K562 (cell line): ENCODE results near the gene BRICD5. TPM values are rescaled to one million over a fixed set of nuclear protein-coding genes. Genes with fewer than 3 reads are reported as not detected.

Experiments
- ATAC-seq: fragments of 200-7000 bp; cut with Tn5 transposase; 3 replicates; pipeline ENCODE4 v1.9.1; 2020; ENCODE audit warnings: moderate library complexity
- BruUV-seq: library from RNA; stranded (reverse); fragments of 400-500 nt; replicated peaks from 2 replicates; lab custom pipeline; 2021; lab: Mats Ljungman, UMichigan
- CTCF ChIA-PET: fragments of 300-600 bp; formaldehyde crosslinking; extraction: SDS; loops from one replicate; lab custom pipeline; 2021; ENCODE audit warnings: low intra/inter-chr PET ratio; lab: Yijun Ruan, JAX
- POLR2A ChIA-PET: fragments of 300-600, 350-650 bp; sonication (Branson Sonifier 250); formaldehyde crosslinking; extraction: SDS; loops from one replicate; lab custom pipeline; 2021; ENCODE audit warnings: antibody characterized with exemption, inconsistent platforms; lab: Yijun Ruan, JAX
- DNase-seq, 4 experiments: peaks; one replicate each; pipeline versions ENCODE4 v3.0.0 to v3.0.0-alpha.2; 2011 to 2018; ENCODE audit warnings: low spot score in 3 of 4, mixed read lengths in 3 of 4; ENCODE audit errors: extremely low read depth in 1 of 4
- FAIRE-seq: peaks from 2 replicates; lab custom pipeline; 2011; peaks lifted over from hg19 to GRCh38; lab: Jason Lieb, UNC
- H2AFZ ChIP-seq: 2 replicates; pipeline ENCODE4 v1.6.0; 2011; ENCODE audit warnings: low read depth, low read length, control low read depth, inconsistent platforms
- H3K27ac ChIP-seq: fragments of 200-600 bp; 3 replicates; pipeline ENCODE4 v1.8.0; 2011; ENCODE audit warnings: low read depth, mild to moderate bottlenecking, control low read depth, inconsistent platforms, low read length, moderate library complexity, mixed read lengths; ENCODE audit errors: extremely low read depth
- H3K27me3 ChIP-seq, 2 experiments: fragments of 300-600 bp in 1 of 2; 2 replicates in 1 of 2; 3 replicates in 1 of 2; pipeline versions ENCODE4 v1.6.0 to v1.8.0; 2011; ENCODE audit warnings: inconsistent platforms in 2 of 2, low read length in 2 of 2, mild to moderate bottlenecking in 1 of 2, mixed read lengths in 1 of 2, moderate library complexity in 1 of 2; ENCODE audit not compliant: control insufficient read depth in 2 of 2, insufficient read depth in 2 of 2
- H3K36me3 ChIP-seq: fragments of 300-600 bp; 3 replicates; pipeline ENCODE4 v1.8.0; 2011; ENCODE audit warnings: mild to moderate bottlenecking, low read length, inconsistent platforms; ENCODE audit not compliant: control insufficient read depth, insufficient read depth
- H3K4me1 ChIP-seq, 2 experiments: fragments of 200-600 bp in 1 of 2; replicated peaks in 1 of 2; 2 replicates in 1 of 2; 3 replicates in 1 of 2; pipeline versions ENCODE4 v1.5.1 to v1.8.0; 2011; ENCODE audit warnings: inconsistent platforms in 2 of 2, low read length in 2 of 2, mild to moderate bottlenecking in 1 of 2, mixed read lengths in 1 of 2, moderate library complexity in 1 of 2; ENCODE audit not compliant: control insufficient read depth in 2 of 2, insufficient read depth in 2 of 2
- H3K4me2 ChIP-seq: 2 replicates; pipeline ENCODE4 v1.6.1; 2011; ENCODE audit warnings: low read length, control low read depth, inconsistent platforms, mixed read lengths; ENCODE audit not compliant: insufficient read depth
- H3K4me3 ChIP-seq: fragments of 200-600 bp; sonication (generic), shearing (Covaris generic); 2 replicates; pipeline ENCODE4 v1.5.1; 2016; ENCODE audit warnings: control low read depth, inconsistent platforms
- H3K79me2 ChIP-seq: fragments of 200-600 bp; 3 replicates; pipeline ENCODE4 v1.8.0; 2011; ENCODE audit warnings: low read length, inconsistent platforms; ENCODE audit not compliant: control insufficient read depth, insufficient read depth
- H3K9ac ChIP-seq, 2 experiments: 2 replicates each; pipeline versions ENCODE4 v1.6.0 to v1.6.1; 2011; ENCODE audit warnings: low read depth in 2 of 2, low read length in 2 of 2, control low read depth in 1 of 2, inconsistent platforms in 1 of 2, mild to moderate bottlenecking in 1 of 2, mixed read lengths in 1 of 2; ENCODE audit not compliant: insufficient read depth in 1 of 2
- H3K9me1 ChIP-seq: one replicate; pipeline ENCODE4 v1.6.0; 2011; ENCODE audit warnings: inconsistent platforms, mild to moderate bottlenecking, low read length, moderate library complexity; ENCODE audit not compliant: control insufficient read depth, insufficient read depth
- H3K9me3 ChIP-seq: replicated peaks from 2 replicates; pipeline ENCODE4 v1.5.1; 2011; ENCODE audit warnings: low read depth, low read length, inconsistent platforms; ENCODE audit not compliant: control insufficient read depth, insufficient read depth
- H4K20me1 ChIP-seq: replicated peaks from 2 replicates; pipeline ENCODE4 v1.6.1; 2011; ENCODE audit warnings: low read length, inconsistent platforms, mixed read lengths; ENCODE audit not compliant: control insufficient read depth, insufficient read depth
- BRD9 ChIP-seq: fragments of 450-650 bp; IDR thresholded peaks from 2 replicates; pipeline ENCODE4 v1.6.1; 2018; ENCODE audit warnings: low read depth; ENCODE audit not compliant: partially characterized antibody
- FOXM1 ChIP-seq, 2 experiments: fragments of 450-650 bp in 1 of 2; sonication (generic) in 1 of 2; formaldehyde crosslinking in 1 of 2; IDR thresholded peaks; 2 replicates each; pipeline versions ENCODE4 v1.6.1 to v1.9.0; 2017 to 2022; ENCODE audit warnings: low read depth in 2 of 2, mild to moderate bottlenecking in 2 of 2, missing genetic modification reagents in 1 of 2, moderate library complexity in 1 of 2
- HDAC3 ChIP-seq: fragments of 450-650 bp; IDR thresholded peaks from 2 replicates; pipeline ENCODE4 v1.6.1; 2018; ENCODE audit warnings: borderline replicate concordance, mild to moderate bottlenecking, moderate library complexity; ENCODE audit not compliant: partially characterized antibody
- MAFG ChIP-seq: fragments of 450-650 bp; conservative IDR thresholded peaks from 2 replicates; pipeline ENCODE4 v1.6.1; 2016; ENCODE audit warnings: missing genetic modification characterization, missing compliant biosample characterization
- MXD1 ChIP-seq: fragments of 250-450 bp; sonication (Bioruptor Pico); IDR thresholded peaks from 2 replicates; pipeline ENCODE4 v1.8.0; 2021; ENCODE audit warnings: borderline replicate concordance, mild to moderate bottlenecking, moderate library complexity; ENCODE audit not compliant: poor library complexity, severe bottlenecking
- NR4A1 ChIP-seq, 2 experiments: fragments of 250-450 bp in 1 of 2; fragments of 450-650 bp in 1 of 2; sonication (Bioruptor Pico) in 1 of 2; IDR thresholded peaks; 2 replicates each; pipeline versions ENCODE4 v1.4.0 to v1.6.1; 2016 to 2020; ENCODE audit warnings: mild to moderate bottlenecking in 2 of 2, missing compliant biosample characterization in 1 of 2, missing genetic modification characterization in 1 of 2, moderate library complexity in 1 of 2
- POLR2AphosphoS2 ChIP-seq: IDR thresholded peaks from 2 replicates; pipeline ENCODE4 v1.6.1; 2012; ENCODE audit warnings: low read length, improper control_type of control experiment
- RAD21 ChIP-seq, 2 experiments: fragments of 250-450 bp in 1 of 2; fragments of 450-650 bp in 1 of 2; sonication (Bioruptor Pico) in 1 of 2; formaldehyde crosslinking in 1 of 2; IDR thresholded peaks in 1 of 2; conservative IDR thresholded peaks in 1 of 2; 2 replicates each; pipeline versions ENCODE4 v1.4.0 to v1.8.0; 2020 to 2022; ENCODE audit warnings: mild to moderate bottlenecking in 2 of 2, moderate library complexity in 1 of 2
- SAP30 ChIP-seq: fragments of 200-600 bp; sonication (generic); IDR thresholded peaks from 2 replicates; pipeline ENCODE4 v1.6.1; 2012; ENCODE audit warnings: borderline replicate concordance, low read depth, mild to moderate bottlenecking, moderate library complexity, low read length, control low read depth, inconsistent platforms; ENCODE audit not compliant: insufficient read depth, poor library complexity, severe bottlenecking
- SMAD2 ChIP-seq: fragments of 150-350 bp; IDR thresholded peaks from 2 replicates; pipeline ENCODE4 v1.6.1; 2014; ENCODE audit warnings: low read depth, mild to moderate bottlenecking, low read length
- ZNF436 ChIP-seq: fragments of 250-450, 450-650 bp; sonication (Bioruptor Pico); formaldehyde crosslinking; IDR thresholded peaks from 2 replicates; pipeline ENCODE4 v1.7.0; 2020; ENCODE audit warnings: mild to moderate bottlenecking
- ZNF76 ChIP-seq: fragments of 250-450 bp; sonication (Bioruptor Pico); IDR thresholded peaks from 2 replicates; pipeline ENCODE4 v1.4.0; 2020; ENCODE audit warnings: mild to moderate bottlenecking, moderate library complexity, borderline replicate concordance
- WGBS: fragments of 100-300 bp; shearing (Covaris generic); methylation state at CpG from one replicate; pipeline ENCODE4 v1.1.6; 2016; ENCODE audit warnings: low coverage, mixed read lengths; ENCODE audit not compliant: insufficient coverage; ENCODE audit errors: missing lambda C conversion rate; 5-methylcytosine and 5-hydroxymethylcytosine counted together
- in situ Hi-C: fragments of 300-500 bp; cut with MboI; formaldehyde crosslinking; loops from 4 replicates; pipeline ENCODE4 v1.15.0; 2018; ENCODE audit warnings: inconsistent platforms, mixed read lengths
- intact Hi-C: fragments of 100-400 bp; cut with micrococcal nuclease; formaldehyde crosslinking; loops from 2 replicates; pipeline ENCODE4 v1.14.2; 2022
- polyA plus RNA-seq, 8 experiments: library from polyadenylated mRNA; depleted of rRNA in 4 of 8; stranded (reverse) in 5 of 8; unstranded in 3 of 8; fragments of >200 nt; fragmentation: Nextera tagmentation in 2 of 8; fragmentation: Illumina TruSeq in 1 of 8; extraction: Ambion mirVana in 2 of 8; extraction: Trizol in 1 of 8; gene quantifications; 2 replicates each; pipeline versions ENCODE4 v1.2.1 to v1.2.3, GENCODE V29; 2011 to 2014; ENCODE audit warnings: inconsistent platforms in 1 of 8, missing spikeins in 1 of 8
- total RNA-seq, 7 experiments: library from RNA; depleted of rRNA in 6 of 7; stranded (reverse); fragments of >200 nt in 6 of 7; fragmentation: Illumina TruSeq in 2 of 7; extraction: Trizol in 2 of 7; gene quantifications; 2 replicates each; pipeline versions ENCODE4 v1.2.1 to v1.2.3, GENCODE V29; 2011 to 2021; ENCODE audit warnings: low replicate concordance in 1 of 7

BRICD5 gene
- total and polyA plus RNA-seq, 9 of the 15 experiments (the other 6 are each of a cell fraction or from before 2014, with no cell fraction given) = 0.24 to 15.1 (median 2.4) TPM; not detected in 1

DNA sequence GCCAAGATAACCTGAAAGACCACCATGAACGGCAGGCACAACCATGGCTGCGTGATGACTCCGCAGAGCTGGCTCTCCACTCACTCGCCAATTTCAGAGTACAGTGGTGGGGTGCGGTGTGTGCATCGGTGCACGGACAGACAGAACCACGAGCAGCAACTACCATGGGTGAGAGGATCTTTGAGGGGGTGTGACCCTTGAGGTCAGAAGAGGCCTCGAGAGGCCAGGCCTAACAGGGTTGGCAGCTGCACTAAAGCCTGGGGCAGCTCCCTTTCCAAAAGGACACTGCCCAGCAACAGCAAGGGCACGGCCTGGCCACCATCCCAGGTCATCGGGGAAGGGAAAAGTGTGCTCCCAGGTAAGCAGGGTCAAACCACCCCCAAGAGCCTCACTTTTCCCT is 42.6 kb upstream of the BRICD5 start:
- TF ChIP-seq FOXM1 (IDR thresholded peaks at IDR 0.05; ENCODE audit: low read depth) (no peak), FOXM1 (CRISPR knock-in tag; IDR thresholded peaks at IDR 0.05; ENCODE audit: low read depth) (no peak), HDAC3 (no peak), BRD9 (no peak), SMAD2 (no peak), ZNF76 (no peak), ZNF436 (CRISPR knock-in tag) (no peak), POLR2AphosphoS2 (no peak), NR4A1 (CRISPR knock-in tag; IDR thresholded peaks at IDR 0.05) (no peak), NR4A1 (tag; IDR thresholded peaks at IDR 0.05) (no peak), SAP30 (no peak), RAD21 (CRISPR knock-in tag; conservative IDR thresholded peaks at IDR 0.05 in 1 of 2, IDR thresholded peaks at IDR 0.05 in 1 of 2) (no peak), MXD1 (CRISPR knock-in tag) (no peak), MAFG (tag) (no peak)
- ATAC-seq (no peak), DNase-seq (no peak), FAIRE-seq (no peak)
- Histone ChIP-seq H3K4me1 (peaks cover 8 to 24% of the 10 kb centered on the region in 2 experiments), H4K20me1 (0 out of 2 replicates have a peak, but pooled peaks cover 3% of the 10 kb centered on the region), H3K9me3 (no peaks in the 10 kb centered on the region), H3K9me1 (no peaks in the 10 kb centered on the region), H3K27me3 (no peaks in the 10 kb centered on the region), H3K79me2 (peaks cover 46% of the 10 kb centered on the region), H3K4me2 (no peak overlapping the region), H3K9ac (no peak overlapping the region), H3K36me3 (peaks cover 75% of the 10 kb centered on the region), H2AFZ (no peak overlapping the region), H3K27ac (no peak overlapping the region; the same call in 2 of the 3 replicates), H3K4me3 (no peak overlapping the region)
- whole genome bisulfite sequencing = 79% methylated on average over 7 of the region's 11 CpGs
- intact Hi-C loops (loop anchor here (5.0 kb wide), 1 partner anchor 56 kb away; the partner anchor contains the start of gene CASKIN1), in situ Hi-C loops (no loop called here)
- ChIA-PET CTCF (no interaction called here), POLR2A (interaction anchor here (0.6 to 3.5 kb wide), 7 partner anchors 10 to 250 kb away, joined by 3 to 28 read pairs (median 4); partner anchors contain the start of gene TRAF7)
- no TSS peak for BruUV-seq
